ENCODE data around the gene ZBTB49. TPM values are rescaled to one million over a fixed set of nuclear protein-coding genes. Genes with fewer than 3 reads are reported as not detected.

Gene ZBTB49
- total and polyA plus RNA-seq, 2 of the 13 experiments (the other 11 are each of a cell fraction or from before 2014, with no cell fraction given): 3.3 to 4.3 TPM

- TF ChIP-seq HNRNPL (IDR thresholded peaks at IDR 0.05; ENCODE audit: low read depth, low read length) (no peak), SAP130 (CRISPR knock-in tag; IDR thresholded peaks at IDR 0.05; ENCODE audit: low read depth) (0 out of 2 replicates have a peak, but pooled peaks have one; percentile 26), SNAPC2 (CRISPR knock-in tag; IDR thresholded peaks at IDR 0.05) (no peak), ZNF207 (IDR thresholded peaks at IDR 0.05; ENCODE audit: borderline replicate concordance) (no peak), SMAD3 (CRISPR knock-in tag; IDR thresholded peaks at IDR 0.05) (0 out of 2 replicates have a peak, but pooled peaks have one; percentile 34), SCMH1 (CRISPR knock-in tag; IDR thresholded peaks at IDR 0.05; ENCODE audit: borderline replicate concordance) (no peak), ZNF350 (CRISPR knock-in tag; IDR thresholded peaks at IDR 0.05; ENCODE audit: borderline replicate concordance, low read depth) (no peak), ZNF230 (CRISPR knock-in tag; IDR thresholded peaks at IDR 0.05) (0 out of 2 replicates have a peak, but pooled peaks have one; percentile 36), MAF1 (CRISPR knock-in tag; IDR thresholded peaks at IDR 0.05; ENCODE audit: borderline replicate concordance) (no peak), ERF (CRISPR knock-in tag; IDR thresholded peaks at IDR 0.05) (peak; percentile 26; the same call in 1 of the 2 replicates), ZMYM3 (CRISPR knock-in tag; IDR thresholded peaks at IDR 0.05) (no peak), SYNCRIP (IDR thresholded peaks at IDR 0.05; ENCODE audit: insufficient read depth, low read depth, low read length) (no peak), BORCS8-MEF2B (CRISPR knock-in tag; IDR thresholded peaks at IDR 0.05) (no peak), RXRB (CRISPR knock-in tag; IDR thresholded peaks at IDR 0.05; ENCODE audit: borderline replicate concordance) (0 out of 2 replicates have a peak, but pooled peaks have one; percentile 26), ZBTB25 (CRISPR knock-in tag; IDR thresholded peaks at IDR 0.05) (no peak), BHLHE40 (IDR thresholded peaks at IDR 0.05; ENCODE audit: low read length) (peak; percentile 81), ZNF251 (CRISPR knock-in tag; IDR thresholded peaks at IDR 0.05) (no peak), THYN1 (CRISPR knock-in tag; IDR thresholded peaks at IDR 0.05; ENCODE audit: borderline replicate concordance, low read depth) (no peak), ZSCAN29 (CRISPR knock-in tag; conservative IDR thresholded peaks at IDR 0.05) (no peak), KAT7 (CRISPR knock-in tag; IDR thresholded peaks at IDR 0.05; ENCODE audit: borderline replicate concordance) (peak; percentile 37; the same call in 1 of the 2 replicates)
- TF ChIP-seq, protein P1, sequence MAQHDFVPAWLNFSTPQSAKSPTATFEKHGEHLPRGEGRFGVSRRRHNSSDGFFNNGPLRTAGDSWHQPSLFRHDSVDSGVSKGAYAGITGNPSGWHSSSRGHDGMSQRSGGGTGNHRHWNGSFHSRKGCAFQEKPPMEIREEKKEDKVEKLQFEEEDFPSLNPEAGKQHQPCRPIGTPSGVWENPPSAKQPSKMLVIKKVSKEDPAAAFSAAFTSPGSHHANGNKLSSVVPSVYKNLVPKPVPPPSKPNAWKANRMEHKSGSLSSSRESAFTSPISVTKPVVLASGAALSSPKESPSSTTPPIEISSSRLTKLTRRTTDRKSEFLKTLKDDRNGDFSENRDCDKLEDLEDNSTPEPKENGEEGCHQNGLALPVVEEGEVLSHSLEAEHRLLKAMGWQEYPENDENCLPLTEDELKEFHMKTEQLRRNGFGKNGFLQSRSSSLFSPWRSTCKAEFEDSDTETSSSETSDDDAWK (CRISPR knock-in tag; IDR thresholded peaks at IDR 0.05): no peak
- TF ChIP-seq, protein P2, sequence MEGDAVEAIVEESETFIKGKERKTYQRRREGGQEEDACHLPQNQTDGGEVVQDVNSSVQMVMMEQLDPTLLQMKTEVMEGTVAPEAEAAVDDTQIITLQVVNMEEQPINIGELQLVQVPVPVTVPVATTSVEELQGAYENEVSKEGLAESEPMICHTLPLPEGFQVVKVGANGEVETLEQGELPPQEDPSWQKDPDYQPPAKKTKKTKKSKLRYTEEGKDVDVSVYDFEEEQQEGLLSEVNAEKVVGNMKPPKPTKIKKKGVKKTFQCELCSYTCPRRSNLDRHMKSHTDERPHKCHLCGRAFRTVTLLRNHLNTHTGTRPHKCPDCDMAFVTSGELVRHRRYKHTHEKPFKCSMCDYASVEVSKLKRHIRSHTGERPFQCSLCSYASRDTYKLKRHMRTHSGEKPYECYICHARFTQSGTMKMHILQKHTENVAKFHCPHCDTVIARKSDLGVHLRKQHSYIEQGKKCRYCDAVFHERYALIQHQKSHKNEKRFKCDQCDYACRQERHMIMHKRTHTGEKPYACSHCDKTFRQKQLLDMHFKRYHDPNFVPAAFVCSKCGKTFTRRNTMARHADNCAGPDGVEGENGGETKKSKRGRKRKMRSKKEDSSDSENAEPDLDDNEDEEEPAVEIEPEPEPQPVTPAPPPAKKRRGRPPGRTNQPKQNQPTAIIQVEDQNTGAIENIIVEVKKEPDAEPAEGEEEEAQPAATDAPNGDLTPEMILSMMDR (CRISPR knock-in tag; IDR thresholded peaks at IDR 0.05): peak; percentile 96
- TF ChIP-seq, protein P3, sequence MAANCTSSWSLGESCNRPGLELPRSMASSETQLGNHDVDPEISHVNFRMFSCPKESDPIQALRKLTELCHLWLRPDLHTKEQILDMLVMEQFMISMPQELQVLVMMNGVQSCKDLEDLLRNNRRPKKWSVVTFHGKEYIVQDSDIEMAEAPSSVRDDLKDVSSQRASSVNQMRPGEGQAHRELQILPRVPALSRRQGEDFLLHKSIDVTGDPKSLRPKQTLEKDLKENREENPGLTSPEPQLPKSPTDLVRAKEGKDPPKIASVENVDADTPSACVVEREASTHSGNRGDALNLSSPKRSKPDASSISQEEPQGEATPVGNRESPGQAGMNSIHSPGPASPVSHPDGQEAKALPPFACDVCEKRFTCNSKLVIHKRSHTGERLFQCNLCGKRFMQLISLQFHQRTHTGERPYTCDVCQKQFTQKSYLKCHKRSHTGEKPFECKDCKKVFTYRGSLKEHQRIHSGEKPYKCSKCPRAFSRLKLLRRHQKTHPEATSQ (CRISPR knock-in tag; IDR thresholded peaks at IDR 0.05; ENCODE audit: borderline replicate concordance): no peak
Measured at GRCh38 chr4:4334798-4335520, 44.9 kb downstream of the ZBTB49 start (continued).
